HepG2 (cell line): ENCODE results near the gene ZMIZ1. TPM values are rescaled to one million over a fixed set of nuclear protein-coding genes. Genes with fewer than 3 reads are reported as not detected.

Experiments used
- ATAD3A ChIP-seq: sonication (generic); formaldehyde crosslinking; IDR thresholded peaks from 2 replicates; pipeline ENCODE4 v1.4.0; 2020; ENCODE audit warnings: missing genetic modification reagents
- DMTF1 ChIP-seq: sonication (generic); formaldehyde crosslinking; IDR thresholded peaks from 2 replicates; pipeline ENCODE4 v1.4.0; 2020; ENCODE audit warnings: mild to moderate bottlenecking, missing genetic modification reagents
- ESRRA ChIP-seq: sonication (generic); formaldehyde crosslinking; IDR thresholded peaks from 2 replicates; pipeline ENCODE4 v1.5.1; 2020; ENCODE audit warnings: mild to moderate bottlenecking, low read depth, missing genetic modification reagents
- GFI1 ChIP-seq: sonication (generic); formaldehyde crosslinking; IDR thresholded peaks from 2 replicates; pipeline ENCODE4 v1.5.0; 2020; ENCODE audit warnings: missing genetic modification reagents, mild to moderate bottlenecking, borderline replicate concordance
- HNRNPUL1 ChIP-seq: fragments of 200-400 bp; formaldehyde crosslinking; IDR thresholded peaks from 2 replicates; pipeline ENCODE4 v1.6.1; 2017; ENCODE audit warnings: low read depth, mild to moderate bottlenecking, low read length, moderate library complexity
- MEF2D ChIP-seq: sonication (generic); formaldehyde crosslinking; IDR thresholded peaks from 2 replicates; pipeline ENCODE4 v1.5.1; 2020; ENCODE audit warnings: mild to moderate bottlenecking, missing genetic modification reagents
- NR2C2 ChIP-seq: sonication (generic); formaldehyde crosslinking; IDR thresholded peaks from 2 replicates; pipeline ENCODE4 v1.4.0; 2020; ENCODE audit warnings: missing genetic modification reagents, mild to moderate bottlenecking, moderate library complexity, borderline replicate concordance
- PRMT3 ChIP-seq: sonication (generic); formaldehyde crosslinking; IDR thresholded peaks from 2 replicates; pipeline ENCODE4 v1.8.1; 2022; ENCODE audit warnings: low read depth, mild to moderate bottlenecking, moderate library complexity, missing genetic modification reagents, borderline replicate concordance
- SOX6 ChIP-seq, 2 experiments: fragments of 450-650 bp in 1 of 2; sonication (generic) in 1 of 2; formaldehyde crosslinking in 1 of 2; IDR thresholded peaks; 2 replicates each; pipeline versions ENCODE4 v1.4.0 to v1.6.1; 2017 to 2020; ENCODE audit warnings: antibody characterized with exemption in 1 of 2, mild to moderate bottlenecking in 1 of 2, missing genetic modification reagents in 1 of 2
- SRF ChIP-seq: IDR thresholded peaks from 2 replicates; pipeline ENCODE4 v1.6.1; 2011; ENCODE audit warnings: mild to moderate bottlenecking, low read depth, low read length, moderate library complexity
- SRSF1 ChIP-seq: fragments of 200-400 bp; formaldehyde crosslinking; optimal IDR thresholded peaks from 2 replicates; pipeline ENCODE3; 2017; ENCODE audit warnings: mild to moderate bottlenecking, low read depth, low read length, moderate library complexity
- TIGD3 ChIP-seq: sonication (generic); formaldehyde crosslinking; IDR thresholded peaks from 2 replicates; pipeline ENCODE4 v1.5.1; 2020; ENCODE audit warnings: mild to moderate bottlenecking, missing genetic modification reagents, borderline replicate concordance
- ZBED4 ChIP-seq: sonication (generic); formaldehyde crosslinking; IDR thresholded peaks from 2 replicates; pipeline ENCODE4 v1.4.0; 2020; ENCODE audit warnings: missing genetic modification reagents, borderline replicate concordance
- ZFP36 ChIP-seq: fragments of 150-350 bp; IDR thresholded peaks from 2 replicates; pipeline ENCODE4 v1.6.1; 2018; ENCODE audit warnings: borderline replicate concordance, low read length, low read depth; ENCODE audit not compliant: partially characterized antibody
- ZFP90 ChIP-seq: sonication (generic); formaldehyde crosslinking; IDR thresholded peaks from 2 replicates; pipeline ENCODE4 v1.8.0; 2022; ENCODE audit warnings: missing genetic modification reagents, mild to moderate bottlenecking, inconsistent platforms, borderline replicate concordance
- ZNF282 ChIP-seq: fragments of 450-650 bp; IDR thresholded peaks from 2 replicates; pipeline ENCODE4 v1.6.1; 2018; ENCODE audit not compliant: partially characterized antibody
- ZNF431 ChIP-seq: sonication (generic); formaldehyde crosslinking; IDR thresholded peaks from 2 replicates; pipeline ENCODE4 v1.9.0; 2022; ENCODE audit warnings: missing genetic modification reagents, low read depth, mild to moderate bottlenecking, borderline replicate concordance
- ZSCAN12 ChIP-seq: sonication (generic); formaldehyde crosslinking; IDR thresholded peaks from 2 replicates; pipeline ENCODE4 v1.9.0; 2021; ENCODE audit warnings: mild to moderate bottlenecking, missing genetic modification reagents
- ZSCAN9 ChIP-seq: IDR thresholded peaks from 2 replicates; pipeline ENCODE4 v1.6.1; 2016; ENCODE audit warnings: borderline replicate concordance
- polyA plus RNA-seq, 8 experiments: library from polyadenylated mRNA; depleted of rRNA in 3 of 8; stranded (reverse) in 7 of 8; unstranded in 1 of 8; fragments of >200 nt; fragmentation: Illumina TruSeq in 4 of 8; extraction: Trizol in 4 of 8; gene quantifications; 2 replicates each; pipeline versions ENCODE4 v1.2.1 to v1.2.3, GENCODE V29; 2011 to 2016; ENCODE audit warnings: low read depth in 4 of 8, missing spikeins in 1 of 8, mixed read lengths in 1 of 8; ENCODE audit not compliant: insufficient read depth in 1 of 8
- total RNA-seq, 5 experiments: library from RNA; depleted of rRNA; stranded (reverse); fragments of >200 nt; fragmentation: Illumina TruSeq; extraction: Trizol; gene quantifications; 2 replicates each; pipeline ENCODE4 v1.2.3, GENCODE V29; 2016; ENCODE audit warnings: low read depth in 1 of 5
- TF ChIP-seq, protein P1 (sequence below): sonication (generic); formaldehyde crosslinking; IDR thresholded peaks from 2 replicates; pipeline ENCODE4 v1.4.0; 2020; ENCODE audit warnings: missing genetic modification reagents

The ZMIZ1 gene
- total and polyA plus RNA-seq, 2 of the 13 experiments (the other 11 are each of a cell fraction or from before 2014, with no cell fraction given), result 5.3 to 10.2 TPM

- no peak for TF ChIP-seq MEF2D (CRISPR knock-in tag)
- no peak for TF ChIP-seq ZNF282
- no peak; the same call in 1 of the 2 replicates for TF ChIP-seq ZNF431 (CRISPR knock-in tag)
- no peak for TF ChIP-seq TIGD3 (CRISPR knock-in tag)
- no peak for TF ChIP-seq ZBED4 (CRISPR knock-in tag)
- no peak; the same call in 1 of the 2 replicates for TF ChIP-seq ZSCAN9 (CRISPR knock-in tag)
- no peak for TF ChIP-seq PRMT3 (CRISPR knock-in tag)
- no peak for TF ChIP-seq SOX6 (IDR thresholded peaks at IDR 0.05)
- TF ChIP-seq SOX6 (CRISPR knock-in tag; IDR thresholded peaks at IDR 0.05), result peak; percentile 81
- TF ChIP-seq ATAD3A, result no peak
- no peak for TF ChIP-seq SRF
- no peak for TF ChIP-seq SRSF1
- 0 out of 2 replicates have a peak, but pooled peaks have one; percentile 37 for TF ChIP-seq ESRRA (CRISPR knock-in tag)
- no peak for TF ChIP-seq GFI1 (CRISPR knock-in tag)
- TF ChIP-seq DMTF1, result no peak
- TF ChIP-seq NR2C2 (CRISPR knock-in tag), result no peak
- TF ChIP-seq ZFP90, result no peak
- no peak for TF ChIP-seq ZSCAN12
- TF ChIP-seq ZFP36, result peak; percentile 93
- TF ChIP-seq, protein P1, sequence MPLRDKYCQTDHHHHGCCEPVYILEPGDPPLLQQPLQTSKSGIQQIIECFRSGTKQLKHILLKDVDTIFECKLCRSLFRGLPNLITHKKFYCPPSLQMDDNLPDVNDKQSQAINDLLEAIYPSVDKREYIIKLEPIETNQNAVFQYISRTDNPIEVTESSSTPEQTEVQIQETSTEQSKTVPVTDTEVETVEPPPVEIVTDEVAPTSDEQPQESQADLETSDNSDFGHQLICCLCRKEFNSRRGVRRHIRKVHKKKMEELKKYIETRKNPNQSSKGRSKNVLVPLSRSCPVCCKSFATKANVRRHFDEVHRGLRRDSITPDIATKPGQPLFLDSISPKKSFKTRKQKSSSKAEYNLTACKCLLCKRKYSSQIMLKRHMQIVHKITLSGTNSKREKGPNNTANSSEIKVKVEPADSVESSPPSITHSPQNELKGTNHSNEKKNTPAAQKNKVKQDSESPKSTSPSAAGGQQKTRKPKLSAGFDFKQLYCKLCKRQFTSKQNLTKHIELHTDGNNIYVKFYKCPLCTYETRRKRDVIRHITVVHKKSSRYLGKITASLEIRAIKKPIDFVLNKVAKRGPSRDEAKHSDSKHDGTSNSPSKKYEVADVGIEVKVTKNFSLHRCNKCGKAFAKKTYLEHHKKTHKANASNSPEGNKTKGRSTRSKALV (CRISPR knock-in tag), result no peak
- no peak for TF ChIP-seq HNRNPUL1
Observed at GRCh38 chr10:79105150-79105739, 36.5 kb downstream of the ZMIZ1 start (continued).
